ENCODE results near the gene NTM. TPM values are rescaled to one million over a fixed set of nuclear protein-coding genes. Genes with fewer than 3 reads are reported as not detected.

The NTM gene
- total and polyA plus RNA-seq, 2 experiments from 2014 or later, result 25.9 to 49.0 TPM

DNA sequence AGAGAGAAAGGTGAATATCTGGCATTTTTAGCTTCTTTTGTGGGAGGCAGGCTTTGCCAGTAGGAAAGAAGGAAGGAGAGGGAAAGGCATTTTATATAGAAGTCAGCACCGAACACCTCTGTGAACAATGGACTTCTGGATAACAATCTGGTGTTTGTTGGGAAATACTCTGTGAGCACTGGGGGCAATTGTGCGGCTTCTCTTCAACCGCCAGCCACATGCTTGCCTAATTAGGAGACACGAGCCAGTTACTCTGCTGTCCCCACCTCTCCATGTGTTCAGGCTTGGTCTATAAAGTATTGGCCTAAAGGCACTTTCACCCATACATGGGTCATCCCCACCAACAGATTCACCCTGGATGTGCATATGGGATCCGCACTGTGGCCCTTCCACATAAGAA is 523.6 kb downstream of the NTM start:
- Histone ChIP-seq H3K27me3 (replicated peaks; ENCODE audit: insufficient read depth) (no peaks in the 10 kb centered on the region), H3K4me2 (ENCODE audit: unreplicated experiment) (no peak overlapping the region), H3K36me3 (ENCODE audit: low read depth) (no peaks in the 10 kb centered on the region), H3K4me3 (no peak overlapping the region), H3K9me3 (ENCODE audit: low read depth) (no peaks in the 10 kb centered on the region), H2AFZ (no peak overlapping the region), H3K9me2 (ENCODE audit: insufficient read depth) (no peaks in the 10 kb centered on the region), H3K27ac (no peak overlapping the region), H4K20me1 (ENCODE audit: insufficient read depth) (no peaks in the 10 kb centered on the region), H3K79me2 (ENCODE audit: insufficient read depth) (no peaks in the 10 kb centered on the region), H3K9ac (no peak overlapping the region), H3K4me1 (ENCODE audit: insufficient read depth) (peaks cover 38% of the 10 kb centered on the region), H3F3A (ENCODE audit: insufficient read depth) (peaks cover 34% of the 10 kb centered on the region)
- no peak for DNase-seq
- TF ChIP-seq EZH2 (IDR thresholded peaks at IDR 0.05; ENCODE audit: insufficient read depth, poor library complexity, severe bottlenecking) (no peak), EZH2phosphoT487 (IDR thresholded peaks at IDR 0.05; ENCODE audit: insufficient read depth, low read depth) (no peak)
- in situ Hi-C loops (cut with MboI), result no loop called here
- 95 to 96% methylated on average over 5 of the region's 5 CpGs for WGBS, 2 experiments (ENCODE audit: low coverage in 1 of 2, low lambda C conversion rate in 2 of 2, missing lambda C conversion rate in 2 of 2)

DNA sequence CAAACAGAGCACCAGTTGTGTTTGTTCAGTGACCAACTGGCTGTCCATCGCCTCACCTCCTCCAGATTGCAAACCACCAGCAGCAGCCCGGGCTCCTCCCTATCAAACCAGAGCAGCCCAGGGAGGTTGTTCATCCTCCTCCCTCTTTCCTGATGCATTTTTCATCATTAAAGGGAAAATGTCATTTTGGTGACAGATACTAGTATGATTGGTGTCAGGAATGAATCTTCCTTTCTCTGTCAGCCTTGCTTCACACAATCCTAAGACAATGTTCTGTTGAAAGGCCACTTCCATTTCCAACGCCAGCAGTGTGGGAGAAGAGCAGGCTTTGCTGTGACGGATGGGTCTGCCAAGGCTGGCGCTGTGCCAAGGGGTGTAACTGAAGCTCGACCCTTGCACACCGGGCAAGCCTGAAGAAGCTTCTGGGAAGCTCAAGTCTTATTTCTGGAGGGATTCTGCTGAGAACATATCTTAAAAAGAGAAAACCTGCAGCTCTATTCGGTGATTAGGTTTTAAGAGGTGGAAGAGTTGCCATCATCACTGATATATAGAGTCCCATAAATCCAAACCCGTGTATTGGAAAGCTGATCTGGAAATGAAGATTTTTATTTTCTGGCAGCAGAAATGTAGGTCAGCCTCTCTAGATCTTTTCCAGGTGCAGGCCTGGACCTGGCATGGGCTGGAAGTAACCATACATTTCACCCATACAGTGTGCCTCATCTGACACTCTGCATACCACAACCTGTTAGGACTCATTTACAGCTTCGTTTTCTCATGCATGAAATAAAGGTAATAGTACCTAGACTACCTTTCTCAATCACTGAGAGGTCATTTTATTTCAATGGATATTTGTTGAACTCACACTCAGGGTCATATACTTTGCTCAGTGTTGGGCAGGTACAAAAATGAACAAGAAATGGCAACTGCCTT is 524.5 kb downstream of the NTM start:
- DNase-seq, result no peak
- Histone ChIP-seq H3K4me2 (ENCODE audit: unreplicated experiment) (no peak overlapping the region), H2AFZ (no peak overlapping the region), H3K9ac (no peak overlapping the region), H3F3A (ENCODE audit: insufficient read depth) (peaks cover 27% of the 10 kb centered on the region), H3K4me1 (ENCODE audit: insufficient read depth) (peaks cover 30% of the 10 kb centered on the region), H3K36me3 (ENCODE audit: low read depth) (no peaks in the 10 kb centered on the region), H3K9me3 (ENCODE audit: low read depth) (no peaks in the 10 kb centered on the region), H3K9me2 (ENCODE audit: insufficient read depth) (no peaks in the 10 kb centered on the region), H3K79me2 (ENCODE audit: insufficient read depth) (no peaks in the 10 kb centered on the region), H3K27ac (no peak overlapping the region), H3K4me3 (no peak overlapping the region), H3K27me3 (replicated peaks; ENCODE audit: insufficient read depth) (no peaks in the 10 kb centered on the region), H4K20me1 (ENCODE audit: insufficient read depth) (no peaks in the 10 kb centered on the region)
- no peak for TF ChIP-seq EZH2phosphoT487 (IDR thresholded peaks at IDR 0.05; ENCODE audit: insufficient read depth, low read depth)
- TF ChIP-seq EZH2 (IDR thresholded peaks at IDR 0.05; ENCODE audit: insufficient read depth, poor library complexity, severe bottlenecking), result no peak
- in situ Hi-C loops (cut with MboI), result no loop called here
- 57 to 63% methylated on average over 10 of the region's 10 CpGs for WGBS, 2 experiments (ENCODE audit: low coverage in 1 of 2, low lambda C conversion rate in 2 of 2, missing lambda C conversion rate in 2 of 2)

DNA sequence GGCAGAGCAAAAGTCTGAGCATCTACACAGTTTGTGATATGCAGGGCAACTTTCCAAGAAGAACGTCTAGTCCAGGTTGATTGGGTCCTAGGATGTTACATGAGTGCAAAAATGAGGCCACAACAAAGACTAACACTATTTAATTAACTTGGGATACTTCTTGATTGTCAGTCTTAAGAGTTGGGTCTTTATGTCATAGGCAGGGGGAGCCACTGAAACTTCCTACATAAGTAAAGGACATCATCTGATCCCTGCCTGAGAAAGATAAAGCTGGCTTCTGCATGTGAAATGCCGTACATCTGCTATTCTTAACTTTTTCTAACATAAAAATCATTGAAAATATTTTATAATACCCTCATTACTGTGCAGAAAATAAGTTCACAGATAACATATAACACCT is 525.5 kb downstream of the NTM start:
- H3K4me2 ChIP-seq (ENCODE audit: unreplicated experiment), result peak overlapping the region; percentile 17
- peak; percentile 8 for DNase-seq
- no peak overlapping the region for H2AFZ ChIP-seq
- H3K27ac ChIP-seq, result peak overlapping the region; percentile 47
- H3K9me2 ChIP-seq (ENCODE audit: insufficient read depth), result no peaks in the 10 kb centered on the region
- H4K20me1 ChIP-seq (ENCODE audit: insufficient read depth), result no peaks in the 10 kb centered on the region
- 69 to 79% methylated on average over 2 of the region's 2 CpGs for WGBS, 2 experiments (ENCODE audit: low coverage in 1 of 2, low lambda C conversion rate in 2 of 2, missing lambda C conversion rate in 2 of 2)
- H3K27me3 ChIP-seq (replicated peaks; ENCODE audit: insufficient read depth), result no peaks in the 10 kb centered on the region
- in situ Hi-C loops (cut with MboI), result no loop called here
- peaks cover 24% of the 10 kb centered on the region for H3K4me1 ChIP-seq (ENCODE audit: insufficient read depth)
- no peaks in the 10 kb centered on the region for H3K9me3 ChIP-seq (ENCODE audit: low read depth)
- H3K4me3 ChIP-seq, result no peak overlapping the region
- H3K79me2 ChIP-seq (ENCODE audit: insufficient read depth), result no peaks in the 10 kb centered on the region
- H3F3A ChIP-seq (ENCODE audit: insufficient read depth), result peaks cover 26% of the 10 kb centered on the region
- no peaks in the 10 kb centered on the region for H3K36me3 ChIP-seq (ENCODE audit: low read depth)
- no peak for TF ChIP-seq EZH2 (IDR thresholded peaks at IDR 0.05; ENCODE audit: insufficient read depth, poor library complexity, severe bottlenecking)
- no peak for TF ChIP-seq EZH2phosphoT487 (IDR thresholded peaks at IDR 0.05; ENCODE audit: insufficient read depth, low read depth)
- no peak overlapping the region for H3K9ac ChIP-seq

DNA sequence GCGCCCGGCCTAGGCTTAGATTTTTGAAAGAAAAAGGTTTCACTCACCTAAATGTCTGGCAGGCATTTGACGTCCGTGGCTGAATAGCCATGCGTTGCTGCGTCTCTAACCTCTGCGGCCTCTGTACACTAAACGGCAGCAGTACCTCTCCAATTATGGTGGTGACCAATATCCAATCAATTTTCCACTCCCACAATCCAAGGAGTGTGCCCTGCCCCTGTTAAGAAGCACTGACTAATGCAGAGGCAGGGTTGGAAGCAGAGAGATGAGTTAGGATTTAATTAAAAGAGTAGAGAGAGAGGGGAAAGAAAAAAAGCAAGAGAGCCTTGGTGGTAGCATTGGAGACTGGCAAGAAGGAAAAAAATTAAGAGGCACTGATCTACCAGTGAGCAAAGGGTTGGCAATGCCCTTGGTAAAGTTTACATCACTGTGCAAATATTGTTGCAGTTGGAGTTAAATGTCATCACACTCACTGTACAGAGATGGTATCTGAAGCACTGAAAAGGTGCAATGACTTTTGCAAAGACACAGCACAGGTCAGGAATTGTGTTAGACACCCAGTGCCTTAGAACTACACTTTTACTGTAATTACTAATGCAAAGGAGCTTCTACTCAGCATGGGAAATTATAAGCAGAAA is 526.7 kb downstream of the NTM start:
- no peak overlapping the region for H3K4me3 ChIP-seq
- peak overlapping the region; percentile 66 for H3K27ac ChIP-seq
- 93 to 94% methylated on average over 8 of the region's 8 CpGs for WGBS, 2 experiments (ENCODE audit: low coverage in 1 of 2, low lambda C conversion rate in 2 of 2, missing lambda C conversion rate in 2 of 2)

More for the DNA sequence above, 526.7 kb downstream of the NTM start:
- H3K9ac ChIP-seq, result 0 out of 2 replicates have a peak overlapping the region, but pooled peaks have one; percentile 10
- DNase-seq, result peak; percentile 21
- no peaks in the 10 kb centered on the region for H3K79me2 ChIP-seq (ENCODE audit: insufficient read depth)
- no peaks in the 10 kb centered on the region for H3K27me3 ChIP-seq (replicated peaks; ENCODE audit: insufficient read depth)
- TF ChIP-seq EZH2 (IDR thresholded peaks at IDR 0.05; ENCODE audit: insufficient read depth, poor library complexity, severe bottlenecking) (no peak), EZH2phosphoT487 (IDR thresholded peaks at IDR 0.05; ENCODE audit: insufficient read depth, low read depth) (no peak)
- H4K20me1 ChIP-seq (ENCODE audit: insufficient read depth), result no peaks in the 10 kb centered on the region
- peak overlapping the region; percentile 4 for H3K4me2 ChIP-seq (ENCODE audit: unreplicated experiment)
- H3K9me3 ChIP-seq (ENCODE audit: low read depth), result no peaks in the 10 kb centered on the region
- no peaks in the 10 kb centered on the region for H3K36me3 ChIP-seq (ENCODE audit: low read depth)
- H3F3A ChIP-seq (ENCODE audit: insufficient read depth), result peaks cover 26% of the 10 kb centered on the region
- in situ Hi-C loops (cut with MboI), result no loop called here
- H3K4me1 ChIP-seq (ENCODE audit: insufficient read depth), result peaks cover 24% of the 10 kb centered on the region
- H3K9me2 ChIP-seq (ENCODE audit: insufficient read depth), result no peaks in the 10 kb centered on the region
- no peak overlapping the region for H2AFZ ChIP-seq

Data from GM23248 (cell line).